Measurements from ENCODE around the gene SNX7. TPM values are rescaled to one million over a fixed set of nuclear protein-coding genes. Genes with fewer than 3 reads are reported as not detected.
A peak's percentile ranks its signal among the peaks of the same experiment; 100 is the strongest.

SNX7 gene
- polyA plus RNA-seq, 1 experiment, result 60.0 TPM

DNA sequence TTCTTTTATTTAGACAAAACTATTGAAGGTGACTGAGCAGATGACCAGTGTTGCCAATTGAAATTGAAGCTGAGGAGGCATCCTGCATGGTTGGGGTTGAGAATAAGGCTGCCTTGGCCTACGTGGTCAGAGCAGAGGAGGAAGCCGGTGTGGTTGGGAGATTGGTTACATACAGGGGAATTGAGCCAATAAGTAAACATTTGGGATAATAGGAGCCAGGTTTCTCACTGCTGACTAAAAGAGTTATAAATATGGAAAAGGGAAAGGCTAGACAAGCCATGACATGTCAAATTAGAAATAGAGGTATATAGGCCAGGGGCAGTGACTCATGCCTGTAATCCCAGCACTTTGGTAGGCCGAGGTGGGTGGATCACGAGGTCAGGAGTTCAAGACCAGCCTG lies 15.8 kb downstream of the SNX7 start:
- peak; percentile 52 for DNase-seq (ENCODE audit: low read depth, low spot score)
- H3K27ac ChIP-seq (ENCODE audit: low read depth, low read length), result no peak overlapping the region
- H3K9me3 ChIP-seq (ENCODE audit: control insufficient read depth, insufficient read depth, low read length), result no peaks in the 10 kb centered on the region
- H3K4me3 ChIP-seq (ENCODE audit: low read depth, low read length), result no peak overlapping the region
- no peak for TF ChIP-seq CTCF (IDR thresholded peaks at IDR 0.05; ENCODE audit: low read depth, low read length)
- POLR2A ChIA-PET, result interaction anchor here (1.0 kb wide), 1 partner anchor 15 kb away, joined by 3 read pairs; no protein-coding TSS in a partner anchor
- H3K27me3 ChIP-seq (ENCODE audit: control insufficient read depth, insufficient read depth, low read length), result no peaks in the 10 kb centered on the region
- CTCF ChIA-PET, result interaction anchor here (0.7 kb wide), 1 partner anchor 284 kb away, joined by 3 read pairs; no protein-coding TSS in a partner anchor

DNA sequence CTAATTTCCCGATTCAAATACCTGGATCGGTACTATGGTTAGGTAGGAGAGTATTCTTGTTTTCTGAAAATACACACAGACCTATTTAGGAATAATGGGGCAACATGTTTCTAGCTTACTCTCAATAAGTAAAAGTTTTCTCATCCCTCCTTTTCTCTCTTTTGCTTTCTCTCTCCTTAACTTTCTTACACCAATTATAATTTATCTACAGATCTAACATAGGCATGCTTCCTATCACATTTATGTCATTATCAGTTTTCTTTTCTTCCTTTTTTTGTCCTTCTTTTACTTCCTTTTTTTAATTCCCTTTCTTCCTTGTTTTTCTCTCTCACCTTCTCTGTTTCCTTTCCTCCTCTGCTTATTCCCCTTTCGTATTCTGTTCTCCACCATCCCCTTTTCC lies 20.3 kb downstream of the SNX7 start:
- CTCF ChIA-PET, result no interaction called here
- POLR2A ChIA-PET, result no interaction called here
- Histone ChIP-seq H3K27me3 (ENCODE audit: control insufficient read depth, insufficient read depth, low read length) (no peaks in the 10 kb centered on the region), H3K27ac (ENCODE audit: low read depth, low read length) (no peak overlapping the region), H3K9me3 (ENCODE audit: control insufficient read depth, insufficient read depth, low read length) (no peaks in the 10 kb centered on the region), H3K4me3 (ENCODE audit: low read depth, low read length) (no peak overlapping the region)
- no peak for DNase-seq (ENCODE audit: low read depth, low spot score)
- no peak for TF ChIP-seq CTCF (IDR thresholded peaks at IDR 0.05; ENCODE audit: low read depth, low read length)

DNA sequence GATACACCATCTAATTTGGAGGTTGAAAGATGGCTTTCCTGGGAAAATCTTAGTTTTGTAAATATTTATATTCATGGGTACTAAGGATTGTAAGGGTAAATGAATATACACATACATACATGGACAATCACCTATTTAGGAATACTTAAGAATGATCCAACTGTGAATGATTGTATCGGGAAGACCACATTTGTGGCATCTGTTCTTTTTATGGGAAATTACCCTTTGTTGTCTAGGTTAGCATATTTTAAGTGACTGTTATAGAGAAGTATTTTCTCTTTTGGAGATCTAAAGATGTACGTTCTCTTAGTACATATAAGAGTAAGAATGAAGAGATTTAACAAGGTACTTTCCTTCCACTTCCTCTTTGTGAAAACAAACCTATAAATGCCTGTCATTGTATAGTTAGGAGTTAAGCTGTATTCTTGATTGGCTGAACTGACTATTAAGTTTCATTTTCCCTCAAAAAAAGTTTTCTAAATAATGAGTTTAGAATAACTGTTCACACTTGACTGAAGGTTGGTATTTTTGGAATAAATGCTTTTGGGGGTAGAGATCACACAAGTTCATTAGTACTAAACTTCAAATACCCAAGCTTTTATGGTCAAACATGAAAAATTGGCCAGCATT lies 26.7 kb downstream of the SNX7 start:
- ChIA-PET POLR2A (no interaction called here), CTCF (no interaction called here)
- no peaks in the 10 kb centered on the region for H3K9me3 ChIP-seq (ENCODE audit: control insufficient read depth, insufficient read depth, low read length)
- H3K4me3 ChIP-seq (ENCODE audit: low read depth, low read length), result no peak overlapping the region
- no peak overlapping the region for H3K27ac ChIP-seq (ENCODE audit: low read depth, low read length)
- DNase-seq (ENCODE audit: low read depth, low spot score), result no peak
- TF ChIP-seq CTCF (IDR thresholded peaks at IDR 0.05; ENCODE audit: low read depth, low read length), result no peak
- no peaks in the 10 kb centered on the region for H3K27me3 ChIP-seq (ENCODE audit: control insufficient read depth, insufficient read depth, low read length)

DNA sequence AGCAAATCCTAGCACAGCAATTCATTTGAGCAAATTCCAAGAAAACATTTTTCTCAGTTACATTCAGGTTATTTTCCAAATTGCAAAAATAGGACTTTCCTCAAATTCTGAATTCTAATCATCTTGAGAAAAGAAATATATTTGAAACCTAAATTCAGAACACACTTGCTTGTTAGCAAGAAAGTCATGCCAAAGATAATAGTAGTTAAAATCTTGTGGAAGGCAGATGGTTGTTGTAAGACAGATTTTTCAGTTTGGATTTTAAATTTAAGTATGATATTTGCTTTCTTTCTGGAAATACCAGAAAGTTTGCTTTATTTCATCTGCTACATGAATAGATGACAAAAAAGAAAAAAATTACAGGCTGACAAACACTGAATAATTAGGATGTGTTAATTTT lies 29.1 kb downstream of the SNX7 start:
- Histone ChIP-seq H3K4me3 (ENCODE audit: low read depth, low read length) (no peak overlapping the region), H3K27ac (ENCODE audit: low read depth, low read length) (no peak overlapping the region), H3K9me3 (ENCODE audit: control insufficient read depth, insufficient read depth, low read length) (no peaks in the 10 kb centered on the region), H3K27me3 (ENCODE audit: control insufficient read depth, insufficient read depth, low read length) (no peaks in the 10 kb centered on the region)
- ChIA-PET POLR2A (no interaction called here), CTCF (no interaction called here)
- no peak for DNase-seq (ENCODE audit: low read depth, low spot score)
- TF ChIP-seq CTCF (IDR thresholded peaks at IDR 0.05; ENCODE audit: low read depth, low read length), result no peak

GRCh38 chr1:98692482-98692881 lies 31.0 kb downstream of the SNX7 start:
- no peak for DNase-seq (ENCODE audit: low read depth, low spot score)
- CTCF ChIA-PET, result no interaction called here
- POLR2A ChIA-PET, result no interaction called here
- no peaks in the 10 kb centered on the region for H3K27me3 ChIP-seq (ENCODE audit: control insufficient read depth, insufficient read depth, low read length)
- H3K9me3 ChIP-seq (ENCODE audit: control insufficient read depth, insufficient read depth, low read length), result no peaks in the 10 kb centered on the region
- H3K27ac ChIP-seq (ENCODE audit: low read depth, low read length), result no peak overlapping the region
- no peak for TF ChIP-seq CTCF (IDR thresholded peaks at IDR 0.05; ENCODE audit: low read depth, low read length)
- no peak overlapping the region for H3K4me3 ChIP-seq (ENCODE audit: low read depth, low read length)
